Islet precursor cell (in vitro differentiated cells): ENCODE results near the gene ANKS1A.
"Not testable (repeated sequence)": the region's sequence is repeated elsewhere in the genome, so short reads cannot be mapped to it uniquely, and the experiment has no call there.

Experiments used
- DNase-seq: peaks from one replicate; pipeline ENCODE4 v3.0.0-alpha.2; 2018

ANKS1A gene, protein sequence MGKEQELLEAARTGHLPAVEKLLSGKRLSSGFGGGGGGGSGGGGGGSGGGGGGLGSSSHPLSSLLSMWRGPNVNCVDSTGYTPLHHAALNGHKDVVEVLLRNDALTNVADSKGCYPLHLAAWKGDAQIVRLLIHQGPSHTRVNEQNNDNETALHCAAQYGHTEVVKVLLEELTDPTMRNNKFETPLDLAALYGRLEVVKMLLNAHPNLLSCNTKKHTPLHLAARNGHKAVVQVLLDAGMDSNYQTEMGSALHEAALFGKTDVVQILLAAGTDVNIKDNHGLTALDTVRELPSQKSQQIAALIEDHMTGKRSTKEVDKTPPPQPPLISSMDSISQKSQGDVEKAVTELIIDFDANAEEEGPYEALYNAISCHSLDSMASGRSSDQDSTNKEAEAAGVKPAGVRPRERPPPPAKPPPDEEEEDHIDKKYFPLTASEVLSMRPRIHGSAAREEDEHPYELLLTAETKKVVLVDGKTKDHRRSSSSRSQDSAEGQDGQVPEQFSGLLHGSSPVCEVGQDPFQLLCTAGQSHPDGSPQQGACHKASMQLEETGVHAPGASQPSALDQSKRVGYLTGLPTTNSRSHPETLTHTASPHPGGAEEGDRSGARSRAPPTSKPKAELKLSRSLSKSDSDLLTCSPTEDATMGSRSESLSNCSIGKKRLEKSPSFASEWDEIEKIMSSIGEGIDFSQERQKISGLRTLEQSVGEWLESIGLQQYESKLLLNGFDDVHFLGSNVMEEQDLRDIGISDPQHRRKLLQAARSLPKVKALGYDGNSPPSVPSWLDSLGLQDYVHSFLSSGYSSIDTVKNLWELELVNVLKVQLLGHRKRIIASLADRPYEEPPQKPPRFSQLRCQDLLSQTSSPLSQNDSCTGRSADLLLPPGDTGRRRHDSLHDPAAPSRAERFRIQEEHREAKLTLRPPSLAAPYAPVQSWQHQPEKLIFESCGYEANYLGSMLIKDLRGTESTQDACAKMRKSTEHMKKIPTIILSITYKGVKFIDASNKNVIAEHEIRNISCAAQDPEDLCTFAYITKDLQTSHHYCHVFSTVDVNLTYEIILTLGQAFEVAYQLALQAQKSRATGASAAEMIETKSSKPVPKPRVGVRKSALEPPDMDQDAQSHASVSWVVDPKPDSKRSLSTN

DNA sequence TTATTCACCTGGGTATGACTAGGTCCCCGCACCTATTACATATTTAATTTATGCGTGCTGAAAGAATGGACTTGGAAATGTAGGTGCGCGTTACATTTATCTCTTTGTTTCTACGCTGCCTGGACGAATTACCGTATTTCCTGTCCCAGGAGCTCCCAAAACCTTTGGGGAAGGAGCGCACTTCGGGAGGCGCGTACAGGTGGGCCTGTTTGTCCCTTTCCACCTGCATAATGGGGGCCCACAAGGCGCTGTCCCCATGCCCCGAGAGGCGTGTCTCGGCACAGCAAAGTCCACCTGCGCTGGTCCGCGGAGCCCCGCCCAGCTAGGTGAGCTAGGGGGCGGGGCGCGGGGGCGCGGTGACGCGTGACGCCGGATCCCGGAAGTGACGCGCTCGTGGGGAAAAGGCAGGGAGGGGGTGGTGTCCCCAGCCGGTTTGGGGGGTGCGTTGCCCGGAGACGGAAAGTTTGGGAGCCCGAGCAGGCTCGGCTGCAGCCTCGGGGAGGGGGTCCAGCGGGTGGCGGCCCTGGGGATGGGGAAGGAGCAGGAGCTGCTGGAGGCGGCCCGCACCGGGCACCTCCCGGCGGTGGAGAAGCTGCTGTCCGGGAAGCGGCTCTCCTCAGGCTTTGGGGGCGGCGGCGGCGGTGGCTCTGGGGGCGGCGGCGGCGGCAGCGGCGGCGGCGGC, at the start of gene ANKS1A:
ANKS1A (plus strand) TSS at position 382 of the 682 bp plus-strand sequence; CDS start at position 530, 148 bp downstream.
- DNase-seq, result peak; percentile 90

DNA sequence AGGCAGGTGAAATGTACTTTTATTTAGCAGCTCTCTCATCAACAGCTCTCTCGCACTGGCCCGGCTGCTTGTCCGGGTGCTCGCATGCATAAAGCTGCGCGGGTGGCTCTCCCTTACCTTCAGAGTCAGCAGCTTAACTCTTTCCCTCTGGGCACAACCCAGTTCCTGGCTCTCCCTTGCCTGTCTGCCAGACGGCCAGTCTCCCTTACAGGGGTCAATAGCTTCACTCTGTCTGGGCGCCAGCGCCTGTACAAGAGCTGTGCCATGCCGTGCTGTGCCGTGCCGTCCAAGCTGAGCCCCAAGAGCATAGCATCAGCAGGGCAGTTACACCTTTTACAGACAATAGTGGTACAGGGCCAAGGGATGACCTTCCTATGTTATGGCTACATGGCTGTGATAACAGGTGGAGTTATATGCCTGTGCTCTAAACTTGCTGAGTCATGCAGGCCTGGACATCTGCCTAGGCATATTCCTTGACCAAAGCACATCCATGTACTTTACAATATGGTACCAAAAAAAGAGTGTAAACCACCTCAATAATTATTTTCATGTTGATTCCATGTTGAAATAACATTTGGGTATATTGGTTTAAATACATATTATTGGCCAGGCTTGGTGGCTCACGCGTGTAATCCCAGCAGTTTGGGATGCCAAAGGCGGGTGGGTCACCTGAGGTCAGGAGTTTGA, 49.2 kb upstream of the ANKS1A start:
- no peak for DNase-seq

DNA sequence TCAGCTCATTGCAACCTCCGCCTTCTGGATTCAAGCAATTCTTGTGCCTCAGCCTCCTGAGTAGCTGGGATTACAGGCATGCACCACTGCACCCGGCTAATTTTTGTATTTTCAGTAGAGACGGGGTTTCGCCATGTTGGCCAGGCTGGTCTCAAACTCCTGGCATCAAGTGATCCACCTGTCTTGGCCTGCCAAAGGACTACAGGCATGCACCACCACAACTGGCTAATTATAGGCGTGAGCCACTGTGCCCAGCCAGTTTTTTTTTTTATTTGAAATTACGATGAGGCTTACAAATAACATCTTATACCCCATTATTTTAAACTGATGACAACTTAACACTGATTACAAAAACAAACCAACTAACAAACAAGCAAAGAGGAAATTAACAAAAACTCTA, 40.0 kb upstream of the ANKS1A start:
- DNase-seq, result not testable (repeated sequence)

DNA sequence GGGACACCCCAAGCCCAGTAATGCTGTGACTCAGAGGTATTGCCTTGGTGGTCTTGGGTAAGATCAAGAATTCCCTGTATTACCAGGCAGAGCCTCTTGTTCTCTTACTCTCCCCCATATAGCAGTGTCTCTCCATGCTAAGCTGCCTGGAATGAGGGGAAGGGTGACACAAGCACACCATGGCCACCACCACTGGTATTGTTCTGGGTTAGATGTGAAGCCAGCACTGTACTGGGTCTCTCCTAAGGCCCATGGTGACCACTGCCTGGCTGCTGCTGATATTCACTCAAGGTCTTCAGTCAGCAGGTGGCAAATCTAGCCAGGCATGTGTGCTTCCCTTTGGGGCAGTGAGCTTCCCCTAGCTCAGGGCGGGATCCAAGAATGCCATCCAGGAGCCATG, 37.7 kb upstream of the ANKS1A start:
- DNase-seq, result no peak

DNA sequence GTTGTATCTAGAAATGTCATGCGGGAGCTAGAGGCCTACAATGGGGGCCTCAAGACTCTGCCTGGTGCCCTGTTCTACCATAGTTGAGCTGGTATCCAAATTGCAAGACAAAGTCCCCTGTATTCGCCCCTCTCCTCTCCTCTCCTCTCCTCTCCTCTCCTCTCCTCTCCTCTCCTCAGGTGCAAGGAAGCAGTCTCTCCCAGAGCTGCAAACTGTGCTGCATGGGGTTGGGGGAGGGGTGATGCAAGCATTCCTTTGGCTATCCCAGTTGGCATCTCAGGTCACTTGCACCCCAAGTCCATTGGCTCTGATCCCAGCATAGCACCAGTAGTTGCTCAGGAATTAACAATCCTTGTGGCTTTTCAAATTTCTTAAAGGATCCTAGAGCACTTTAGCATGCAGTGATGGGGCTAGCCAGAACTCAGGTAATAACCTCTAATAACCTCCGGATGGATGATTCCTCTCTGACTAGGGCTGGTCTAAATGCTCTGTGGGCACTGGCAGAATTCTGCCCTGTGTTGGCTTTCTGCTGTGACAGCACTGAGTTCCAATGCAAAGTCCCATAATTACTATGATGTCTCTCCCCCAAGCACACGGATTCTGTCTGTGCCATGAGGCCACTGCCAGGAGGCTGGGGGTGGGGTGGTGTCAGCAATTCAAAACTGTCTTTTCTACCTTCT, 36.5 kb upstream of the ANKS1A start:
- no peak for DNase-seq

DNA sequence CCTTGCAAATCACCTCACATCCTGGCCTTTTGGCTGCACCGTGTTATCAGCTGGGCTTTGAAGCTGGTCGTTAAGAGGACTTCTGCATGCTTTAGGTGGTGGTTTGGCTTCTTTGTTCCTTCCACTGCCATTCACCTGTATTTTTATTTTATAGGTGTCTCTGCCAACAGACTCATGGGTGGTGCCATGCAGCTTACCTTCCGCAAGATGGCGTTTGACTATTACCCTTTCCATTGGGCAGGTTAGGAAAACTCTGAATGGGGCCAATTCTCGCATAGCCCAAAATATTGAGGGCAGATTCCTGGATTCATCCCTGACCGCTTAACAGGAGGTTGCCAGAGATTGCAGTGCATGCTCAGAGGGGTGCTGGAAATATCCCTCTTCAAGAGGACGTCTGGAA, 33.6 kb upstream of the ANKS1A start:
- DNase-seq, result no peak

DNA sequence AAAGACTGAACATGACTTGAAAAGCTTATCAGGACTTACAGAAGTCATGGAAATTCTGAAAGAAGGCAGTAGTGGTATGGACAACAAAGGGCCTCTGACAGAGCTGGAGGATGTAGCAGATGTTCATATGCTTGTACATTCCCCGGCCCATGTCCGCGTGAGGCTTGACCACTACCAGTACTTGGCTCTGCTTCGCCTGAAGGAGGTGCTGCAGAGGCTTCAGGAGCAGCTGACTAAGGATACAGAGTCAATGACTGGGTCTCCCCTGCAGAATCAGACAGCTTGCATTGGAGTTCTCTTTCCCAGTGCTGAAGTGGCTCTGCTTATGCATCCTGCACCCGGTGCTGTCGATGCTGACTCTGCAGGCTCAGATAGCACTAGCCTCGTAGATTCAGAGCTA, 30.4 kb upstream of the ANKS1A start:
- DNase-seq, result no peak

DNA sequence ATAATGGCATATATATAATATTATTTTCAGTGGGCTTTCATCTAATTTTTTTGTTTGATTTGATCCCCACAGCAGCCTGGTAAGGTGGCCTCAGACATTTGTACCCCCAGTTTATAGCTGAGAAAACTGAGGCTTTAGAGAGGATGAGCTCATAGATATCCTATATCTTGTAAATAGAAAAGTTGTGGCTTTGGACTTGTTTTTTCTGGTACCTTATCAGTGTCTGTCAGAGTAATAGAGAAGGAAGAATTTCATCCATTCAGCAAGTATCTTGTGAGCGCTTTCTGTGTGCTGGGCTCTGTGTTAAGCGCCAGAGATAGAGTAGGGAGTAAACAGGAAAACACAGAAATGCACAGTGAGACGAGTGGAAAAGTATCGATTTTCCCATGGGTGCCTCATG, 29.1 kb upstream of the ANKS1A start:
- no peak for DNase-seq

DNA sequence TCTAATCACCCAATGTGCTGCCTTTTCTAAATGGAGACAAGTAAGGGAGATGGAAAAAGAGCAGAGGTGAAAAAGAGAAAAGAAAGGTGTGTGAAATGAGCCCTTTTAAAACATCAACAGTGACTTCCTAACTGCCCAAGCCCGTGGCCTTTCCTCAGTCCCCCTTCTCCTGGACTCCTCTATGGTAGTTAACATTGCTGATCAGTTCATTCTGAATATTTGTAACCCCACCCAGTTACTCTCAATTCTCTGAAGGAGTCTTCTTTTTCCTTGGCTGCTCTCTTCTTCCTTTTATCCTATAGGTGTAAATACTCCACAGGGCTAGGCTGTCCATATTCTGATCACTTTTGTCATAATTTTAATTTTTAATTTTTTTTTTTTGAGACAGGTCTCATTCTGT, 28.3 kb upstream of the ANKS1A start:
- DNase-seq, result no peak

DNA sequence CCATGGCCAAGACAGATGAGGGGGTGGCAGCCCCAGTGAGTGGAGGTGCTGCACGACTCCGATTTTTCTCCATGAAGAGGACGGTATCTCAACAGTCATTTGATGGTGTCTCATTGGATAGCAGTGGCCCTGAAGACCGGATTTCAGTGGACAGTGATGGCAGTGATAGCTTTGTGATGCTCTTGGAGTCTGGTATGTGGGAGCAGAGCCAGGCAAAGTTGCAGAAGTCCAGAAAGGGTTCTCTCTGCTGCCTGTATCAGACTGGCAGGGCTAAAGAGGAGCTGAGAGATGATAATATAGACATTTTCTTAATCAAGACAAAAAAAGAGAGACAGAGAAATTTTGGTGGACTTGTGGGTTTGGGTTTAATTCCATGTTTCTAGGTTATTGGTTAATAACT, 25.0 kb upstream of the ANKS1A start:
- DNase-seq, result no peak

DNA sequence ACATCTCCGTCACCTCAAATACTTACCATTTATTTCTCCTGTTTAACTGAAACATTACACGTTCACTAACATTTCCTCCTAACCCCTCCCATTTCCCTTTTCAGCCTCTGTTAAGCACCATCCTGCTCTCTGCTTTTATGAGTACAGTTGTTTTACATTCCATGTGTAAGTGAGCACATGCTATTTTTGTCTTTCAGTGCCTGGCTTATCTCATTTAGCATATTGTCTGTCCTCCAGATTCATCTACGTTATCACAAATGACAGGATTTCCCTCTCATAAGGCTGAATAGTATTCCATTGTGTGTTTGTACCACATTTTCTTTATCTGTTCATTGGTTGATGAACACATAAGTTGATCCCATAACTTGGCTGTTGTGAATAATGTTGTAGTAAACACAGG, 23.9 kb upstream of the ANKS1A start:
- DNase-seq, result no peak

DNA sequence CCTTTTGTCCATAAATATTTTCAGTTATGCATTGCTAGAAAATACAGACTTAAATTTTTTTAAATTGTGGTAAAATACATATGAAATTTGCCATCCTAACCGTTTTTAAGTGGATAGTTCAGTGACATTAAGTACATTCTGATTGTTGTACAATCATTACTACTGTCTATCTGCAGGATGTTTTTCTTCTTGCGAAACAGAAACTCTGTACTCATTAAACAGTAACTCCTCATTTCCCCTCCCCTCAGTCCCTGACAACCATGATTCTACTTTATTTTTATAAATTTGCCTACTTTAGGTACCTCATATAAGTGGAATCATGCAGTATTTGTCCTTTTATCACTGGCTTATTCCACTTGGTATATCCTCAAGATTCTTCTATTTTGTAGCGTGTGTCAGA, 22.5 kb upstream of the ANKS1A start:
- no peak for DNase-seq

DNA sequence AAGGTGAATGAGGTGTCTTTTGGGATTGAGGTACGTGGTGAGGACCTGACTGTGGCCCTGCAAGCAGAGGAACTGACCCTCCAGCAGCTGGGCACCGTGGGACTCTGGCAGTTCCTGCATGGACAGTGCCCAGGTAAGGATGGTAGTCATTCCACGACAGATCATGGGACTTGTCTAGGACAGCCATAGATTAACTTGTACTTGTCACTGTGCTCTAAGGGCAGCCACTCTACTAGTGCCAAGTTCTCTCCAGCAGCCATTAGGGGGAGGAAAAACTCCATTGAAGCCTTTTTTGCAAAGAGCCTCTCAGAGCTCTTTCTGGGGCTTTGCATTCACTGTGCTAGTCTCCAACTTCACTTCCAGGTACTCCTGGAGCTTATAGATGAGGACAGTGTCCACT, 21.6 kb upstream of the ANKS1A start:
- DNase-seq, result no peak

DNA sequence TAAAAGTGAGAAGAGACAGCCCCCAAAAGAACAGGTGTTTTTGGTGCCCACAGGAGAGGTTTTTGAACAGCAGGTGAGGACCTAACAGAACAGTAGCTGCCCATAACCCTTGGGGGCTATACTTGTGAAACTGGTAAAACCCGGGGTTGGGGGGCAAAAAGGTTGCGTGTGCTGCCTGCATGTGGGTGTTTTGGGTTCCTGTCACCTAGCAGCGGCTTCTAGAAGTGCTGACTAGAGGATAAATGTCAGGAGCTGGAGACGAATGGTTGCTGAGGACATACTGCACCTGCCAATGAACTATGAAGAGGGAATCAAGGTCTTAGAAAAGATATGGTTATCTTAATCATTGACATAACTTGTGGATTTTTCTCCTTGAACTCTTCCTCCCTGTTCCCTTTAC, 17.2 kb upstream of the ANKS1A start:
- DNase-seq, result no peak

DNA sequence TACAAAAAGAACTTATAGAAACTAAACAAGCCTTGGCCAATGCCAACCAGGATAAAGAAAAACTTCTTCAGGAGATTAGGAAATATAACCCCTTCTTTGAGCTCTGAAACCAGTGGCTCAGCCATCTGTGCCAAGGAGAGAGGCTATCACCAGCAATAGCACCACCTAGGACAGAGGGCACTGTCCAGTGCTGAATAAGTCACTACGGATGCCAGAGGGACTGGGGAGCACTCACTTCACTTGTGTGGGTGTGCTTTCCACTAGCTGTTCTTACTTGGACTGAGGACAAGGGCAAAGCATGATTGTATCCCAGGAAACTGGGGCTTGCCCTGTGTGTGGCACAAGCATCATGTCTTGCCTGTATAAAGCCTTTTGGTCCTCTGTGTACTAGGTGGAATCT, 16.7 kb upstream of the ANKS1A start:
- no peak for DNase-seq

DNA sequence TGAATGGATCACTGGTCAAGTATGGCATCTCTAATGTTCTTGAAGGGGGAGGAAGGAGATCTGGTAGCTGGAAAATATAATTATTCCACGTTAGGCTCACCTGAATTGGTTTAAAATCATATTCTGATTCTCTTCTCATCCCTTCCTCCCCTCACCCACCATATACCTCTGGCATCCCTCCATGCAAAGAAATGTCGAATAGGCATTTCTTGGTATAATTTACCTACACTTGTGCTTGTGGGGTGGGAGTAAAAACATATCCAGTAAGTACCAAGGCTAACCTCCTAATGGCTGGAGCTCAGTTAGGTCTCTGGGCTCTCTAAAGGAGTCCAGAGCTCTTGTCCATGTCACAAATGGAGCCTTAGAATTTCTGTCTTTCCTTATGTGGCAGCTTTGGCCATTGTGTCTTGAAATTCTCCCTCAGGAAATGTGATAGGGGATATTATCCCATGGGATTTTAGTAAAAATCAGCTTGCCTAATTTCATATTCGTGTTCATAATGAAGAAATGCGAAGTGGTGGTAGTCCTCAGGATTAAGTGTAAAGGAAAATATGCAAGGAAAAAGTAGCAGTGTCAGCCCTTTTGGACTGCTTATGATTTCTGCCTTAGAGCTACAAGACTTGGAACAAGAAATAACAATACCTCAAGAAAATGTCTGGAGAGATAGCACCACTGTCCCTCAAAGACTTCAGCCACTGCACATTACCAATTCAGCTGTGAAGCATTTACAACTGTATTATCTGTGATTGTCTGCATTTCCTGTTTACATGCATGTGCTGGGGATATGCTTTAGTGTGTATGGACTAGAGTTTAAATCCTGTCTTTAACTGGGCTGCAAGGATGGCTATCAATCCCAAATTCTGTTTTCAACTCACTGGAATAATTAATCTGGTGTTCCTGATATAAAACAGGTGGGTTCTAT, 13.5 kb upstream of the ANKS1A start:
- DNase-seq, result no peak

DNA sequence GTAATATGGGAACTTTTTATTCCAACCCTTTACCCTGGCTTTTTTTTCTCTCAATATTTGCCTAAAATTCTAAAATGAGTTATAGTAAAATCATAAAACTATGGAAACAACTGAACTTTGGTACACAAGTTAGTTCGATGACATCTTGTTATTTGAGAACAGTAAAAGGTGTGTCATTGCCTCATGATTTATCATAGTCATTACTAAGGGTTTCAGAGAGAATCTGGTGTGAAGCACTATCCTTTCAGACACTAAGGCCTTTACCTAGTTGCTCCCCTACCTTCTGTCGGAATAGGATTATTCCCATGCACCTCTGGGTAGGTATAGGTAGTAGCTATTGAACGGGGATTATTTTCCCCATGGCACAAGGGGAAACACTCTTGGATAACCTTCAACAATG, 12.6 kb upstream of the ANKS1A start:
- DNase-seq, result no peak

DNA sequence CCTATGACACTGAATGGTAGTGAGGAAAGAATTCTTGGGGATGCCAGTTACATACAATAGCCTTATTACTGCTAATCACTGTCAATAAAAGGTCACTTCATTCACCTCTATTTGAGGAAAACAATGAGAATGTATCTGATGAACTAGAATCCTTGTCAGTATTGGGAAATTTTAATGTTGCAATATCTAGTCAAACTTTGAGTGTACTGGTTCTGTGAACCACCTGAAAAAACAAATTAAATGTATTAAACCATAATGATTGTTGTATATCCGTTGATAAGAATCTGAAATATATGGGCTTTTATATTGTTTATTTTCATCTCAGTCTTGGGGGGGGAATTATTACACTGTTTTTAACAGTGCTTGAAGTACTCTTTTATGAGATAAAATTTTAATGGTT, 11.8 kb upstream of the ANKS1A start:
- no peak for DNase-seq

DNA sequence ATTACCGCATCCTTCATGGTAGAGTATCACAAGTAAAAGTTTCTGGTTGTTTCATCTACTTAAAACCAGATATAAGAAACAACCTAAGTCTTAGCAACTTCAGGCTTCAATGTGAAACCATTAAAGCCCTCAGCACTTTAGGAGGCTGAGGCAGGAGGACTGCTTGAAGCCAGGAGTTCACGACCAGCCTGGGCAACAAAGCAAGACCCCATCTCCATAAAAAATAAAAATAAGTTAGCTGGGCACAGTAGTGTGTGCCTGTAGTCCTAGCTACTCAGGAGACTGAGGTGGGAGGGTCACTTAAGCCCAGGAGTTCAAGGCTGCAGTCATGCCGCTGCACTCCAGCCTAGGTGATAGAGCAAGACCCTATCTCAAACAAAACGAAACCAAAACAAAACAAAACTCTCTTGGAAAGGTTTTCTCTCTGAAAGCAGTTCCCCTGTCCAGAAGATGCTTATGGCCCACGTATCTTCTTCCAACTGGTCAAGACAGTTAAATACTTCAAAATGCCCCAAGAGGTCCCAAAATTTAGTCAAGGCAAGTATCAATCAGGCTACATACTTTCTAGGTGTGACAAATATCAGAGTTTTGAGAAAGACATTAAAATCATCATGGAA, 11.1 kb upstream of the ANKS1A start:
- DNase-seq, result no peak

DNA sequence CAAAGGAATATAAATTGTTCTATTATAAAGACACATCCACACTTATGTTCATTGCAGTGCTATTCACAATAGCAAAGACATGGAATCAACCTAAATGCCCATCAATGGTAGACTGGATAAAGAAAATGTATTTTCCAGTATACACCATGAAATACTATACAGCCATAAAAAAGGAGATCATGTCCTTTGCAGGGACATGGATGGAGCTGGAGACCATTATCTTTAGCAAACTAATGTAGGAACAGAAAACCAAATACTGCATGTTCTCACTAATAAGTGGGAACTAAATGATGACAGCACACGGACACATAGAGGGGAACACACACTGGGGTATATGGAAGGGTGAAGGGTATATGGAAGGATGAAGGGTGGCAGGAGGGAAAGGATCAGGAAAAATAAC, 5.0 kb upstream of the ANKS1A start:
- DNase-seq, result not testable (repeated sequence)
